Thyroid gland (tissue), 4 donors: ENCODE data around the gene IPMK.

Experiments
- POLR2A ChIP-seq, 2 donors: fragments of 450-650 bp; IDR thresholded peaks; one replicate each; pipeline ENCODE4 v1.6.1; 2017; ENCODE audit warnings: antibody characterized with exemption in 2 of 2, mild to moderate bottlenecking in 2 of 2, moderate library complexity in 1 of 2
- TF ChIP-seq, protein P1 (sequence below), 6 experiments: fragments of 200-600 bp in 3 of 6; fragments of 450-650 bp in 3 of 6; sonication (generic) in 3 of 6; IDR thresholded peaks; one replicate each; pipeline ENCODE4 v1.5.1; 2016 to 2019; ENCODE audit warnings: antibody characterized with exemption in 6 of 6, mild to moderate bottlenecking in 2 of 6, inconsistent platforms in 1 of 6, moderate library complexity in 1 of 6

DNA sequence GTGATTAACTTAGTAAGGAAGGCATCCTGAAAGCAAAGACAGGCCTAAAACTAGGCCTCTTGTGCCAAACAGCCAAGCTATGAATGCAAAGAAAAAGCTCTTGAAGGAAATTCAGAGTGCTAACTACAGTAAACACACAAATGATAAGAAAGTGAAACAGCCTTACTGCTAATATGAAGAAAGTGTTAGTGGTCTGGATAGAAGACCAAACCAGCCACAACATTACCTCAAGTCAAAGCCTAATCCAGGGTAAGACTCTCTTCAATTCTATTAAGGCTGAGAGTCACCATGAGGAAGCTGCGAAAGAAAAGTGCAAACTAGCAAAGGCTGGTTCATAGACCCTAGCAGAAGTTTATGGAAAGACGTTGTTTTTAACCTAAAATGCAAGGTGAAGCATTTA lies 66.0 kb downstream of the IPMK start:
- TF ChIP-seq, protein P1, sequence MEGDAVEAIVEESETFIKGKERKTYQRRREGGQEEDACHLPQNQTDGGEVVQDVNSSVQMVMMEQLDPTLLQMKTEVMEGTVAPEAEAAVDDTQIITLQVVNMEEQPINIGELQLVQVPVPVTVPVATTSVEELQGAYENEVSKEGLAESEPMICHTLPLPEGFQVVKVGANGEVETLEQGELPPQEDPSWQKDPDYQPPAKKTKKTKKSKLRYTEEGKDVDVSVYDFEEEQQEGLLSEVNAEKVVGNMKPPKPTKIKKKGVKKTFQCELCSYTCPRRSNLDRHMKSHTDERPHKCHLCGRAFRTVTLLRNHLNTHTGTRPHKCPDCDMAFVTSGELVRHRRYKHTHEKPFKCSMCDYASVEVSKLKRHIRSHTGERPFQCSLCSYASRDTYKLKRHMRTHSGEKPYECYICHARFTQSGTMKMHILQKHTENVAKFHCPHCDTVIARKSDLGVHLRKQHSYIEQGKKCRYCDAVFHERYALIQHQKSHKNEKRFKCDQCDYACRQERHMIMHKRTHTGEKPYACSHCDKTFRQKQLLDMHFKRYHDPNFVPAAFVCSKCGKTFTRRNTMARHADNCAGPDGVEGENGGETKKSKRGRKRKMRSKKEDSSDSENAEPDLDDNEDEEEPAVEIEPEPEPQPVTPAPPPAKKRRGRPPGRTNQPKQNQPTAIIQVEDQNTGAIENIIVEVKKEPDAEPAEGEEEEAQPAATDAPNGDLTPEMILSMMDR (IDR thresholded peaks at IDR 0.05) = no peak
- TF ChIP-seq POLR2A (IDR thresholded peaks at IDR 0.05) = no peak
